Activated CD4-positive, alpha-beta T cell treated with anti-CD3 and anti-CD28 coated beads, Interleukin-2, amount 50 U/mL, for 1 hour (primary cell): ENCODE measurements around the gene RBM47.
"Not testable (repeated sequence)": the region's sequence is repeated elsewhere in the genome, so short reads cannot be mapped to it uniquely, and the experiment has no call there.

Experiments
- DNase-seq: peaks from one replicate; pipeline ENCODE4 v3.0.0-alpha.2; 2020

The RBM47 gene

GRCh38 chr4:40585201-40585799, 44.4 kb downstream of the RBM47 start:
- DNase-seq: no peak

- no peak for DNase-seq
These were observed 45.0 kb downstream of the RBM47 start for GRCh38 chr4:40584517-40585141.

DNA sequence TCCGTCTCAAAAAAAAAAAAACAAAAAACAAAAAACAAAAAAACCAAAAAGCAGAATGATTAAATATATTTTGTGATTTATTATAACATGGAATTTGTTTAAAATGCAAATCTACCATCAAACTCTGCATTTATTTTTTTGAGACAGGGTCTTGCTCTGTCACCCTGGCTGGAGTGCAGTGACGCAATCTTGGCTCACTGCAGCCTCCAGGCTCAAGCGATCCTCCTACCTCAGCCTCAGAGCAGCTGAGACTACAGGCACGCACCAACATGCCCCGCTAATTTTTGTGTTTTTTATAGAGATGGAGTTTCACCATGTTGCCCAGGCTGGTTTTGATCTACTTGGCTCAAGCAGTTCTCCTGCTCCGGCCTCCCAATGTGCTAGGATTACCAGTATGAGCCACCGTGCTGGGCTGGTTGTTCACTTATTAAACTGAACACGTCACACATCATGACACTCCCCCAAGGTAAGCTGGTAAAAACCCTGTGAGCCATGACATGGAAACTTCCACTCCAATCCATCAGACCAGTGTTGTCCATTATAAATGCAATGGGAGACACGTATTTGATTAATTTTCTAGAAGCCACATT, 45.7 kb downstream of the RBM47 start:
- DNase-seq: no peak

GRCh38 chr4:40582413-40582812, 47.3 kb downstream of the RBM47 start:
- no peak for DNase-seq

DNA sequence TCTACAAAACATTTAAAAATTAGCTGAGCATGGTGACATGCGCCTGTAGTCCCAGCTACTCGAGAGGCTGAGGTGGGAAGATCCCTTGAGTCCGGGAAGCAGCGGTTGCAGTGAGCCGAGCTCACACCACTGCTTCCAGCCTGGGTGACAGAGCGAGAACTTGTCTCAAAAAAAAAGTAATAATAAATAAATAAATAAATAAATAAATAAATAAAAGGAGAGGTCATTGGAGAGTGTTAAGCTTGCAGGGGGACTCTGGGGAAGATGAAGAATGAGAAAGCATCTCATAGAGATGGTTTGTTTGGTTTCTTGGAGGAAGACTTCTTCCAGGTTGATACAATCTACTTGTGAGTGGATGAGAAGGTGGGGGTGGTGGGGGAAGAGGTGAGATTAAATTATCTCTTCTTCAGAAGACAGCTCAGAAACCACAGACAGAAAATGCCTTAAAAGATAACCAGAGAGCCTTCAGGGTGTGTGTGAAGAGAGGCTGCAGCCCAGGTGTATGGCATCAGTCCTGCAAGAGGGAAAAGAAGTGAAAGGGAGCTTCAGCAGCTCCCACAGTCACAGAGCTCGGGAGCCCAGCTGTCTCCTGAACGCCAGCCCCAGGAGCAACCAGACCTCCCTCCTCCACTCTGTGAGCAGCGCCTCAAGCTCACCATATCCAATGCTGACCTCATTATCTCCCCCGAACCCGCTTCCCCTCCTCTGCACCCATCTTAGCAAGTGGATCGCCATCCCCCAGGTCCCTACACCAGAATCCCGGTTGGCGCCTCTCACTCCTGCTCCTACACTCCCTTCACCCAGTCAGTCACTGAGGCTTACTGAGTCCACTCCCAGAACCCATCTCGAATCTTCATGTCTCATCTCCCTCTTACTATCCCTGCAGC, 48.2 kb downstream of the RBM47 start:
- DNase-seq: no peak

- no peak for DNase-seq
These were observed 49.7 kb downstream of the RBM47 start for GRCh38 chr4:40579983-40580382.

DNA sequence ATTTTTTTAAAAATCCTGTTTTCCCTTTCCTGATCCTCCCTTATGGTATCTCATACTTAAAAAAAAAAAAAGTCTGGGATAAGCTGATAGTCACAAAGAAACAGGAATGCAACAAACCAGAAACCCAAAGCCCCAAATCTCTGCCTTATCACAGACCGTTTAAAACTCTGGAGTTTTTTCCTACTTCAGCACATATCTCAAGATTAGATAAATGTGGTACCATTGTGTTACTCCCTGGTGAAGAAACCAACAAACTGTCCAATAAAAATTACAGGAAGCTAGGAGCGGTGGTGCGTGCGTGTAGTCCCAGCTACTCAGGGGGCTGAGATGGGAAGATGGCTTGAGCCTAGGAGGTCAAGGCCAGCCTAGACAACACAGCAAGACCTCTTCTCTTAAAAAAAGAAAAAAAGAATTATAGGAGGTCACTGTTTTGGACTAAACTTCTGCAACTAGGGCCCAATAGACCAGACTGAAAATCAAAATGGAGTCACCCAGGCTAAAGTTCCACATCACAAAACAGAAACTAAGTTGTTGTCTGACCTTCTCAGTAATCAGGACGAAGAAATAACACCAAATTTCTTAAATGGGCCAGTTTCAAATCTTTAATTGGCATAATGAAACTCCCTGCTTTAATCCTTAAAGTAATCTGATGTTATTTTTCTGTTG, 51.9 kb downstream of the RBM47 start:
- DNase-seq: no peak

GRCh38 chr4:40576651-40577480, 52.8 kb downstream of the RBM47 start:
- no peak for DNase-seq

GRCh38 chr4:40575846-40576245, 53.8 kb downstream of the RBM47 start:
- no peak for DNase-seq

DNA sequence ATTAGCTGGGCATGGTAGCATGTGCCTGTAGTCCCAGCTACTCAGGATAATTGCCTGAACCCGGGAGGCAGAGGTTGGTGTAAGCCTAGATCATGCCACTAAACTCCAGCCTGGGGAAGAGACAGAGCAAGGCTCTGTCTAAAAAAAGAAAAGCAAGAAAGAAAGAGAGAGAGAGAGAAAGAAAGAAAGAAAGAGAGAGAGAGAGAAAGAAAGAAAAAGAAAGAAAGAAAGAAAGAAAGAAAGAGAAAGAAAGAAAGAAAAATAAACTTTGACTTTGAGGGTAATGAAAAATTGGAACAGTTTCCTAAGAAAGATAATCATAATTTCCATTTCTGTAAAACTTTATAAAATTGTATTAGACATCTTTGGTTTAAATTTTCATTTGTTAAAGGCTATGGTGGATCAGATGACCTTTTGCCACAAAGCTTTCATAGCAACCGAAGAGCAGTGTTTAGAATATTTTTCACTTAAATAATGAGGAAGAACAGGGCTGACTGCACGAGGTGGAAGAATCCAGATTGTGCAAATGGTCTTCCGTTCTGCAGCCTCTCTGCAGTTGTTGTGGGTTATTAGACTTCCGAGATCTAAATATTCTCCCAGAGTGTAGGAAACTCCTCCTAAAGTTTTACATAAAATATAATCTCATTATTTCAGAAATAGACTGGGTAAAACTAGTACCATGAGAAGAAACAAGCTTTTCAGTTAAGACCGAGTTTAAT, 55.9 kb downstream of the RBM47 start:
- no peak for DNase-seq

GRCh38 chr4:40572692-40573310, 56.9 kb downstream of the RBM47 start:
- no peak for DNase-seq

DNA sequence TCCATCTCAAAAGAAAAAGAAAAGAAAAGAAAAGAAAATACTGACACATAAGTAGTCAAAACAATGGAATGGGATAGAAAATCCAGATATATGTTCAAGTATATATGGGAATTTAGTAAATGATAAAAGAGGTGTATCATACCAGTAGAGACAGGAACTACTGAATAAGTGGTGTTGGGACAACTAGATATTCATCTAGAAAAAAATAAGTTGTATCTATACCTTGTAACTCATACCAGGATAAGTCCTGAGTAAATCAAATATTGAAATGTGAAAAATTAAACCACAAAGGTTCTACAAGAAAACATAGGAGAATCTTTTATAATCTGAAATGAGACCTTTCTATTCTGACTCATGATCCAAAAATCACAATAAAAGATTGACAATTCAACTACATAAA, 58.5 kb downstream of the RBM47 start:
- DNase-seq: no peak

GRCh38 chr4:40570348-40571077, 59.2 kb downstream of the RBM47 start:
- no peak for DNase-seq

DNA sequence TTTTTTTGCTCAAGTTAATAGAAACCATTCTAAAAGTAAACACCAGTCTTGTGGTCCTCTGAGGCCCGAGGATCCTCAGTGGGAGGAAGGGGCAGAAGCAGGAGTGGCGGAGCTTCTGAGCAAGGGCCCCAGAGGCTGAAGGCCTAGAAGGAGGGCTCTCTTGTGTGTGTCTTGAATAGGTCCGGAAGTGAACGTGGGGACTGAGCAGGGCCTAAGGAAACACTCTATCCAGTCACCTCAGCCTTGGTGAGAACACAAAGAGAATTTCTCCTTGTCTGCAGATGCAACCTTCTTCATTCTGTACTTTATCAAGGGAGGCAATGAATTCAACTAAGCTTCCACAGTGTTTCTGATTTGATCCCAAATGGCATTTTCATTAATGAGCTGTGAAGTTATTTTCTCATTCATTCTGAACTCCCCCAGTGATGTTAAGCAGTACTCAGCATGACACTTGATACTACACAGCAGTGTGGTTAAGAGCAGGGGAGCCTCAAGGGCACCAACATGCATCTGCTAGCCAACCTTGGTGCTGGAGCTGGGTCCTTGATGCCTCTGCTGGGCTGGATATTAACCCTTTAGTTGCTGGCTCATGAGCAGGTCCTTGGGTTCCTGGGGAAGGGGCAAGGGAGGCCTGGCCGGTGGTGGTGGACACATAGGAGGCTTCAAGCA, 64.7 kb downstream of the RBM47 start:
- no peak for DNase-seq

DNA sequence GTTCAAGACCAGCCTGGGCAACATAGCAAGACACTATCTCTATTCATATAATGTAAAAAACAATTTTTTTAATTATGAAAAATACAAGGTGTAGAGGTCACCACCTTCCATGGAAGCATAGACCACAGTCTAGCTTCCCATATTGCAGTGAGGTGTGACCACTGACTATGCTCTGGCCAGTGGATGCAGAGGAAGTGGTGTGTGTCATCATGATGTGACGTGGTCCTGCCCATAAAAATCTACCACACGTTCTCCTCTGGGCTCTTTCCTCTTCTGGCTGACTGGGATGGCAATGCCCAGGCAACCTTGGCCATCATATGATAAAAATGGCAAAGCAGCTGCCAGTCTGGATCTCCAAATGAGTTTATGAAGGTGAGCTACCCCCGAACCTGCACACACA, 65.7 kb downstream of the RBM47 start:
- DNase-seq: no peak

DNA sequence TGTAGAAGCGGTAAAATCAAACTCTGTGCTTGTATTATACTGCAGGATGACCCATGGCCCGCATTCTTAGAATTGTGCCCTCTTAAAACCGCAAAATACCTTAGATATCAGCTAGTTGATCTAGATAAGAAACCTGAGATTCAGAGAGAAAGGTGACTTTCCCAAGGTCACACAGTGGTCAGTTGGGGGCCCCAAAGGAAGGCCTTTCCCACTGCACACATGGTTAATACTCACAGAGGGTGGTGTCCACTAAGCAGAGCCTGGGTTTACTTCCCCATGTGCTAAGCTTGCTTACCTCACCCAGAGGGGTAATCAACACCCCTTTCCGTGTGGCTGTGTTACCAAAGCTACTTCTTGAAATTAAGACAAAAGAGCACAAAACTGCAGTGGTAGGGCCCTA, 66.3 kb downstream of the RBM47 start:
- DNase-seq: no peak

- DNase-seq: no peak
These were observed 67.0 kb downstream of the RBM47 start for GRCh38 chr4:40562681-40563080.

DNA sequence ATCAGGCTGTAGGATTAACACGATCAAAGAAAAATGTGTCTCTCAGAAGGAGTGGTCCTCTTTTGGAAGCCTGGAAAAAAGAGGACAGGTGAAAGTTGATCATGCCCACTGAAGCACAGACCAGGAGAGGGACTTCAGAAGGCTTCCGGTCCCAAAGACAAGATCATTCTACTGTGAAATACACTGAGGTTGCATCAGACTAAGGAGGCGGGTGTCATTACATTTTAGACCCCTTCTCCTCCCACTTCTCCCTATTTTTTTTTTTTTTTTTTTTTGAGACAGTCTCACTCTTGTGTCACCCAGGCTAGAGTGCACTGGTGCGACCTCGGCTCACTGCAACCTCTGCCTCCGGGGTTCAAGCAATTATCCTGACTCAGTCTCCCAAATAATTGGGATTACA, 67.5 kb downstream of the RBM47 start:
- no peak for DNase-seq

DNA sequence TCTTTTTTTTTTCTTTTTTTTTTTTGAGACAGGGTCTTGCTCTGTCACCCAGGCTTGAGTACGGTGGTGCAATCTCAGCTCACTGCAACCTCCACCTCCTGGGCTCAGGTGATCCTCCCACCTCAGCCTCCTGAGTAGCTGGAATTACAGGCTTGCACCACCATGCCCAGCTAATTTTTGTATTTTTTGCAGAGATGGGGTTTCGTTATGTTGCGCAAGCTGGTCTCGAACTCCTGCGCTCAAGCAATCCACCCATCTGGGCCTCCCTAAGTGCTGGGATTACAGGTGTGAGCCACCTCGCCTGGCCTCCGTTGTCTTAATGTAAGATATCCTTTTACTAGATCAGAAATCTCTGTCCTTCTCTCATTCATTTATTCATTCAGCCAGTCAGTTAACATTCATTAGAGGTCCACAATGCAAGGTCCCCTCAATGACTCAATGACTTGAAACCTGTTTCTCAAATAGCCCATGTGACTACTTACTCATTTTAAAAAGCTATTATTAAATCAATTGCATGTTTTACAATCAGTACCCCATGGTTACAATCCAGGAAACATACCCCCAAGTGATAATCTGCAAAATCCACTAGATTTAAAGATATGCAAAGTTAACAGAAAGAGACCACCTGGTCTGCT, 68.0 kb downstream of the RBM47 start:
- DNase-seq: not testable (repeated sequence)
